ENCODE results near the gene PHKB.

PHKB gene

GRCh38 chr16:47695756-47696155 lies 234.6 kb downstream of the PHKB start:
- no peaks in the 10 kb centered on the region for H3K27me3 ChIP-seq (replicated peaks; ENCODE audit: control insufficient read depth, insufficient read depth, low read length)
- no peak overlapping the region for H3K9ac ChIP-seq (ENCODE audit: low read length)
- H3K4me3 ChIP-seq (ENCODE audit: low read length): no peak overlapping the region
- DNase-seq (ENCODE audit: low read depth): no peak
- H3K9me3 ChIP-seq (ENCODE audit: control insufficient read depth, low read length): no peaks in the 10 kb centered on the region
- no peaks in the 10 kb centered on the region for H3K4me1 ChIP-seq (ENCODE audit: control insufficient read depth, insufficient read depth, low read length)
- H3K36me3 ChIP-seq (ENCODE audit: control insufficient read depth, insufficient read depth, low read length, severe bottlenecking): peaks cover 84% of the 10 kb centered on the region

GRCh38 chr16:47697826-47698225 lies 236.7 kb downstream of the PHKB start:
- Histone ChIP-seq H3K27me3 (replicated peaks; ENCODE audit: control insufficient read depth, insufficient read depth, low read length) (no peaks in the 10 kb centered on the region), H3K4me1 (ENCODE audit: control insufficient read depth, insufficient read depth, low read length) (no peaks in the 10 kb centered on the region), H3K9ac (ENCODE audit: low read length) (no peak overlapping the region), H3K9me3 (ENCODE audit: control insufficient read depth, low read length) (no peaks in the 10 kb centered on the region), H3K4me3 (ENCODE audit: low read length) (no peak overlapping the region), H3K36me3 (ENCODE audit: control insufficient read depth, insufficient read depth, low read length, severe bottlenecking) (peaks cover 70% of the 10 kb centered on the region)
- DNase-seq (ENCODE audit: low read depth): no peak

GRCh38 chr16:47699106-47699505 lies 238.0 kb downstream of the PHKB start:
- H3K27me3 ChIP-seq (replicated peaks; ENCODE audit: control insufficient read depth, insufficient read depth, low read length): no peaks in the 10 kb centered on the region
- H3K9me3 ChIP-seq (ENCODE audit: control insufficient read depth, low read length): no peaks in the 10 kb centered on the region
- H3K36me3 ChIP-seq (ENCODE audit: control insufficient read depth, insufficient read depth, low read length, severe bottlenecking): peaks cover 59% of the 10 kb centered on the region
- H3K4me3 ChIP-seq (ENCODE audit: low read length): no peak overlapping the region
- no peaks in the 10 kb centered on the region for H3K4me1 ChIP-seq (ENCODE audit: control insufficient read depth, insufficient read depth, low read length)
- no peak for DNase-seq (ENCODE audit: low read depth)
- no peak overlapping the region for H3K9ac ChIP-seq (ENCODE audit: low read length)

DNA sequence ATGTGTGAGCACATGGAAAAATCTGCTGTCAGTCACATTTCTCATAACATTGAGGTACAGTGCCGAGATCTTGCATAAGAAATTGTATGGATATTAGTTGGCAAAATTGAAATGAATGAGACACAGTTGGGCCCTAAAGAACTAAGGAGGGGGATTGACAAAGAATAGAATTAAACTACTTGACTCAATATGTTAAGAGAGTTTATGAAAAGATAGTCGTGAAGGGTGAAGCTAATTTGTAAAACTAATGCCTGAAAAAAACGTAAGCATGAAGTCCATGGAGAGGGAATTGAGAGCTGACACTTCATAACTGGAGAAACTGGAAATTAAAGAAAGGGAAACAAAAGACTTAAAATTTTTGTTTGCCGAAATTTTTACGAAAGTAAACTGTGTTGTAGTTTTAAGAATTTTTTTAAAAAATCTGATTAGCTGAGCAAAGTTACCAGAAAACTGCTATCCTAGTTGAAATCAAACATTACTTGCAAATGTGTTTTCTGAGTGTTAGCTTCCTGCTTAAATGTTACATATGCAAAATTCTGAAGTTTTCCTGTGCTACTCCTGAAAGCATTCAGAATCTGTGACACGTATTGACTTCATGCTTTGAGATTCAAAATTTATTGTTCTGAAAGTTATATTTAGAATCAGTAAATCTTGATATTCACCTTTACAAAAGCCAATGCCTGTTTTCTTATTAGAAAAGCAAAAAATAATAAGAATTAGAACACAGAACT lies 239.9 kb downstream of the PHKB start:
- Histone ChIP-seq H3K9me3 (ENCODE audit: control insufficient read depth, low read length) (no peaks in the 10 kb centered on the region), H3K4me3 (ENCODE audit: low read length) (no peak overlapping the region), H3K27me3 (replicated peaks; ENCODE audit: control insufficient read depth, insufficient read depth, low read length) (no peaks in the 10 kb centered on the region), H3K4me1 (ENCODE audit: control insufficient read depth, insufficient read depth, low read length) (no peaks in the 10 kb centered on the region), H3K9ac (ENCODE audit: low read length) (no peak overlapping the region), H3K36me3 (ENCODE audit: control insufficient read depth, insufficient read depth, low read length, severe bottlenecking) (peaks cover 39% of the 10 kb centered on the region)
- no peak for DNase-seq (ENCODE audit: low read depth)

DNA sequence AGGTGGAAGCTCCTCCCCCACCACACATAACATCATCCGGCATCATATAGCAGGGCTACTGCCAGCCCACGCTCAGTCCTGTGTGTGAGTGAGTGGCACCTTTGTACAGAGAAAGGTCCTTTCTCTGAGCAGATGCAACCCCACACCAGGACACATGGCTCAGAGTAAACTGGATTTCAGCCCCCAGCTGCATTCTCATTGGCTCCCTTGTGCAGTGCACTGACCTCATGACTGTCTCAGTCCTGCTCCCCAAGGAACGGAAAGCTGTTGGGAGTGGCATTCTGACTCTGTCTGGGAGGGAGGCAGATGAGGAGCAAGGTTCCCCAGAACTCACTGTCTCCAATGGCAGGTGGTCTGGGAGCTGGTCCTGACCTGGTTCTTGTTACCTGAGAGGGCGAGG lies 244.1 kb downstream of the PHKB start:
- Histone ChIP-seq H3K9me3 (ENCODE audit: control insufficient read depth, low read length) (no peaks in the 10 kb centered on the region), H3K36me3 (ENCODE audit: control insufficient read depth, insufficient read depth, low read length, severe bottlenecking) (no peaks in the 10 kb centered on the region), H3K4me3 (ENCODE audit: low read length) (no peak overlapping the region), H3K27me3 (replicated peaks; ENCODE audit: control insufficient read depth, insufficient read depth, low read length) (no peaks in the 10 kb centered on the region), H3K9ac (ENCODE audit: low read length) (no peak overlapping the region), H3K4me1 (ENCODE audit: control insufficient read depth, insufficient read depth, low read length) (no peaks in the 10 kb centered on the region)
- no peak for DNase-seq (ENCODE audit: low read depth)

DNA sequence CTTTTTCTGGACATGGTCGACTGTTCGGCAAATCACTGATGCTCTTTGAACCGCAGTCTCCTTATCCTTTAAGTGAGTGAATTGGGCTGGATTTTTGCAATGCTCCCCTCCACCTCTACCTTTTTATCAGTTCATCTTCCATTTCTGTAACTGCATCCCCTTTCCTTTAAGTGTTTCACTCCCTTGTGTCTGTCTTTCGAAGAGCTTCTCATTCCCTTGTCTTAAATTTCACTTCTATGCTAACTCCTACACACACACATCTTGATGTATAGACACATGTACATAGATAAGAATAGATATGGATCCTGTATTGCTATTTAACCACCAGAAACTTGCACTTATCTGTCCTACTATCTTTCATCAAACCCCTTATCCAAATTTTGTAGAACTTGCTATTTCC lies 250.7 kb downstream of the PHKB start:
- H3K36me3 ChIP-seq (ENCODE audit: control insufficient read depth, insufficient read depth, low read length, severe bottlenecking): no peaks in the 10 kb centered on the region
- no peak overlapping the region for H3K4me3 ChIP-seq (ENCODE audit: low read length)
- no peaks in the 10 kb centered on the region for H3K27me3 ChIP-seq (replicated peaks; ENCODE audit: control insufficient read depth, insufficient read depth, low read length)
- H3K4me1 ChIP-seq (ENCODE audit: control insufficient read depth, insufficient read depth, low read length): peaks cover 4% of the 10 kb centered on the region
- DNase-seq (ENCODE audit: low read depth): no peak
- H3K9ac ChIP-seq (ENCODE audit: low read length): no peak overlapping the region
- H3K9me3 ChIP-seq (ENCODE audit: control insufficient read depth, low read length): no peaks in the 10 kb centered on the region

DNA sequence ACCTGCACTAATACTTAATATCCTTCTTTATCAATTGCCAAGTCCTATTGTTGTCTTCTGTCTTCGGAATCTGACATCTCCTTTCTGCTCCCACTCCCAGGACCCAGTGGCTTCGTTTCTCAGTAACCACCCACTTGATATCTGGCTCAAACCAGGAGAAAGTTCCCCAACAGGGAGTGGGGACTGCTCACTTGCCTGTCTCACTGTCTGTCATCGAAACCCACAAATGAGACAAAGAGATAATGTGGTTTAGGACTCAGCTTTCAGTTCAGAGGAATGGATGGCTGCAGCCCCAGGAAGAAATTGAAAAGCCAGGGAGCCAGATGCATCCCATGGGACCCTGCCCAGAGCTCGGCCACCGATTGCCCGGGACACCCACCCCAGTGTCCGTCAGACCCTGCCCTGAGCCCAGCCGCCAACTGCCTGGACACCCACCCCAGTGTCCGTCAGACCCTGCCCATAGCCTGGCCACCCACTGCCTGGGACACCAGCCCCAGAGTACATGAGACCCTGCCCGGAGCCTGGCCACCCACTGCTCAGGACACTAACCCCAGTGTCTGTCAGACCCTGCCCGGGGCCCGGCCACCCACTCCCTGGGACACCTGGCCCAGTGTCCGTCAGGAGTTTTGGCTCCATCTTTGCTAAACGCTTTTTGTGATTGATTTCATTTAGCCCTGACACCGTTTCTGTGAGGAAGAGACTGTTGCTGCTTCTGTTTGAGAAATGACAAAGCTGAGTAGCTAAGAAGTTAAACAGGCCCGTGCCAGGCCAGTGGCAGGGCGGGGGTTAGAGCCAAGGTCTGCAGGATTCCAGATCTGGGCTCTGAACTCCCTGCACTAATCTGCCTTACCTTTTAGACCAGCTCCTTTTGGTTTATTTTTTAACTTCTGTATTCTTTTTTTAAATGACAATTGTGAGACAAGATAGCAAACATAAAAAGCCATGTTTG lies 251.4 kb downstream of the PHKB start:
- DNase-seq (ENCODE audit: low read depth): no peak
- Histone ChIP-seq H3K4me3 (ENCODE audit: low read length) (no peak overlapping the region), H3K9ac (ENCODE audit: low read length) (no peak overlapping the region), H3K36me3 (ENCODE audit: control insufficient read depth, insufficient read depth, low read length, severe bottlenecking) (no peaks in the 10 kb centered on the region), H3K27me3 (replicated peaks; ENCODE audit: control insufficient read depth, insufficient read depth, low read length) (no peaks in the 10 kb centered on the region), H3K9me3 (ENCODE audit: control insufficient read depth, low read length) (no peaks in the 10 kb centered on the region), H3K4me1 (ENCODE audit: control insufficient read depth, insufficient read depth, low read length) (peaks cover 4% of the 10 kb centered on the region)

DNA sequence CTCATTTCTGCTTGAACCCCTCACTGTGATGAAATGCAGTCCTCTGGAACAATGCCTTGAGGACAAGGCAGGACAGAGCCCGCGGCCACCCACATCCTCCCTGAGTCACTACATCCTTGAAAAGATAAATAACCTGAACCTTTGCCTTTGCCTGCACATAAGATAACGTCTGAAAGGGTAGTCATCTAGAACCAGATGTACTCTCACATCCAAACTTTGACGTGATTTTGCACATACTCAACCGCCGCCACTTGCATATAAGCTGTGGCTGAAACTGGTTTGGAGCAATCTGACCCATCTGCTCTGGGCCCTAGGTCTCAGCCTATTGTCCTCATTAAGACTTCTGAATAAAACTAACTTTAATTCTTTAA lies 252.1 kb downstream of the PHKB start:
- peak; percentile 27 for DNase-seq (ENCODE audit: low read depth)
- no peaks in the 10 kb centered on the region for H3K9me3 ChIP-seq (ENCODE audit: control insufficient read depth, low read length)
- H3K4me3 ChIP-seq (ENCODE audit: low read length): no peak overlapping the region
- no peaks in the 10 kb centered on the region for H3K27me3 ChIP-seq (replicated peaks; ENCODE audit: control insufficient read depth, insufficient read depth, low read length)
- no peak overlapping the region for H3K9ac ChIP-seq (ENCODE audit: low read length)
- H3K36me3 ChIP-seq (ENCODE audit: control insufficient read depth, insufficient read depth, low read length, severe bottlenecking): no peaks in the 10 kb centered on the region
- H3K4me1 ChIP-seq (ENCODE audit: control insufficient read depth, insufficient read depth, low read length): peaks cover 4% of the 10 kb centered on the region

DNA sequence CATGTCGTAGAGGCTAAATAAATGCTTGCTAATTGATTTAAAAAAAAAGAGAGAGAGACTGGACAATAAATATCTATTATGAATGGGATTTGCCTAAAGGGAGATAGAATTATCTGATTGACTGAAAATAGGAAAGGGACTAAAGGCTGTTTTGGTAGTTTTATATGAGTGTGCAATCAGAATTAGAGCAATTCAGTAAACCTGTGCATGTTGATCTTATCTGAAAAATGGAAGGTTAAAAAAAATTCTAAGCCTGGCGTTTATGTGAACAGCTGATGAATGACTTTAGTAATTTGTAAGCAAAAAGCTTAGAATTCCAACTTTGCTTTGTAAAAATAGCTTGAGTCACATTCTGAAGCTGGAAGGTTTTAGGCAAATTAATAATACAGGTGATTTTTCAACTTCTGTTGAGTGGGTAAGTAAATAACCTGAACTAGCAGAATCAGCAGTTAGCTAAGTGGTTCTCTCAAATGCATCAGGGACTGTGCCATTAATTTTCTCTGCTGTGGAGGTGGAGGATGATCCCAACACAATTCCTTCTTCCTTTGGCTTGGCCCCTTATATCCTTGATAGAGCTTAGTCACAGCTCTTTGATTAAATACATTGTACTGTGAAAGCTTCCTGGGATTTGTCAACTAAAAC lies 254.4 kb downstream of the PHKB start:
- Histone ChIP-seq H3K27me3 (replicated peaks; ENCODE audit: control insufficient read depth, insufficient read depth, low read length) (no peaks in the 10 kb centered on the region), H3K4me3 (ENCODE audit: low read length) (no peak overlapping the region), H3K9me3 (ENCODE audit: control insufficient read depth, low read length) (no peaks in the 10 kb centered on the region), H3K36me3 (ENCODE audit: control insufficient read depth, insufficient read depth, low read length, severe bottlenecking) (no peaks in the 10 kb centered on the region), H3K4me1 (ENCODE audit: control insufficient read depth, insufficient read depth, low read length) (peaks cover 4% of the 10 kb centered on the region), H3K9ac (ENCODE audit: low read length) (no peak overlapping the region)
- no peak for DNase-seq (ENCODE audit: low read depth)

GRCh38 chr16:47716571-47716970 lies 255.4 kb downstream of the PHKB start:
- no peaks in the 10 kb centered on the region for H3K9me3 ChIP-seq (ENCODE audit: control insufficient read depth, low read length)
- no peak overlapping the region for H3K4me3 ChIP-seq (ENCODE audit: low read length)
- H3K36me3 ChIP-seq (ENCODE audit: control insufficient read depth, insufficient read depth, low read length, severe bottlenecking): no peaks in the 10 kb centered on the region
- peaks cover 4% of the 10 kb centered on the region for H3K4me1 ChIP-seq (ENCODE audit: control insufficient read depth, insufficient read depth, low read length)
- no peak for DNase-seq (ENCODE audit: low read depth)
- no peak overlapping the region for H3K9ac ChIP-seq (ENCODE audit: low read length)
- no peaks in the 10 kb centered on the region for H3K27me3 ChIP-seq (replicated peaks; ENCODE audit: control insufficient read depth, insufficient read depth, low read length)

DNA sequence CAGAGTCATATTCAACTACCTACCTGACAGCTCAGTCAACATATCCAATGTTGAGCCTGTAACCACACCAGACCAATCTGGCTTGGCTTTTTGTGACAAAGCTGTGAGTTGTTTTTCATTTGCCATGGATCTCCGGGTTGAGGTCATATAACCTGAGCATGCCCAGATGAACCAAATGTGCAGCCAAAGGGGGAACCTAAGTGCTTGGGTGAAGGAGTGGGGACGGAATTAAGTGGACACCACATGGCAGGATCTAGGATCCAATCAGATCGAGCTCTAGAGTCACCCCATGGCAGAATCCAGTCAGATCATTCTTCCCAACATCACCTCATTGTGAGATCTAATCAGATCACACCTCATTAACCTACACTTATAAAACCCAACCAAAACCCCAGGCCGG lies 258.6 kb downstream of the PHKB start:
- no peaks in the 10 kb centered on the region for H3K36me3 ChIP-seq (ENCODE audit: control insufficient read depth, insufficient read depth, low read length, severe bottlenecking)
- DNase-seq (ENCODE audit: low read depth): no peak
- H3K4me3 ChIP-seq (ENCODE audit: low read length): no peak overlapping the region
- H3K4me1 ChIP-seq (ENCODE audit: control insufficient read depth, insufficient read depth, low read length): no peaks in the 10 kb centered on the region
- H3K9ac ChIP-seq (ENCODE audit: low read length): no peak overlapping the region
- peaks cover 13% of the 10 kb centered on the region for H3K27me3 ChIP-seq (replicated peaks; ENCODE audit: control insufficient read depth, insufficient read depth, low read length)
- no peaks in the 10 kb centered on the region for H3K9me3 ChIP-seq (ENCODE audit: control insufficient read depth, low read length)

Measured in adipocyte (in vitro differentiated cells).